HL-60 (cell line): ENCODE measurements around the gene DENND4C.
"Not testable (repeated sequence)": the region's sequence is repeated elsewhere in the genome, so short reads cannot be mapped to it uniquely, and the experiment has no call there.

Source experiments
- GABPA ChIP-seq: IDR thresholded peaks from 2 replicates; pipeline ENCODE4 v1.6.1; 2012; ENCODE audit warnings: low read depth
- POLR2AphosphoS5 ChIP-seq: IDR thresholded peaks from 2 replicates; pipeline ENCODE4 v1.6.1; 2012; ENCODE audit warnings: low read depth
- TF ChIP-seq, protein P1 (sequence below): IDR thresholded peaks from one replicate; pipeline ENCODE4 v1.5.1; 2011; ENCODE audit warnings: low read length, control low read depth, inconsistent platforms; ENCODE audit not compliant: insufficient read depth
- TF ChIP-seq, protein P2 (sequence below): IDR thresholded peaks from 2 replicates; pipeline ENCODE4 v1.6.1; 2012; ENCODE audit warnings: low read depth; ENCODE audit not compliant: insufficient replicate concordance

DNA sequence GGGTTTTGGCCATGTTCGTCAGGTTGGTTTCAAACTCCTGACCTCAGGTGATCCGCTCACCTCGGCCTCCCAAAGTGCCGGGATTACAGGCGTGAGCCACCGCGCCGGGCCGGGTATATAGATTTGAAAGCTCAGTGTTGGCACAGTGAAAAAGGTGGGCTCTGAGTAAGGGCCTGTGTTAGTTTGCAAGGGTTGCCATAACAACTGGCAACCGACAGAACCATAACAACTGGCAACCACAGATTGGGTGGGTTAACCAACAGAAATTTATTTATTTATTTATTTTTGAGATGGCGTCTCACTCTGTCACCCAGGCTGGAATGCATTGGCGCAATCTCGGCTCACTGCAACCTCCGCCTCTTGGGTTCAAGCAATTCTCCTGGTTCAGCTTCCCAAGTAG, 154.7 kb downstream of the DENND4C start:
- TF ChIP-seq, protein P1, sequence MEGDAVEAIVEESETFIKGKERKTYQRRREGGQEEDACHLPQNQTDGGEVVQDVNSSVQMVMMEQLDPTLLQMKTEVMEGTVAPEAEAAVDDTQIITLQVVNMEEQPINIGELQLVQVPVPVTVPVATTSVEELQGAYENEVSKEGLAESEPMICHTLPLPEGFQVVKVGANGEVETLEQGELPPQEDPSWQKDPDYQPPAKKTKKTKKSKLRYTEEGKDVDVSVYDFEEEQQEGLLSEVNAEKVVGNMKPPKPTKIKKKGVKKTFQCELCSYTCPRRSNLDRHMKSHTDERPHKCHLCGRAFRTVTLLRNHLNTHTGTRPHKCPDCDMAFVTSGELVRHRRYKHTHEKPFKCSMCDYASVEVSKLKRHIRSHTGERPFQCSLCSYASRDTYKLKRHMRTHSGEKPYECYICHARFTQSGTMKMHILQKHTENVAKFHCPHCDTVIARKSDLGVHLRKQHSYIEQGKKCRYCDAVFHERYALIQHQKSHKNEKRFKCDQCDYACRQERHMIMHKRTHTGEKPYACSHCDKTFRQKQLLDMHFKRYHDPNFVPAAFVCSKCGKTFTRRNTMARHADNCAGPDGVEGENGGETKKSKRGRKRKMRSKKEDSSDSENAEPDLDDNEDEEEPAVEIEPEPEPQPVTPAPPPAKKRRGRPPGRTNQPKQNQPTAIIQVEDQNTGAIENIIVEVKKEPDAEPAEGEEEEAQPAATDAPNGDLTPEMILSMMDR = not testable (repeated sequence)
- not testable (repeated sequence) for TF ChIP-seq POLR2AphosphoS5, GABPA
- TF ChIP-seq, protein P2, sequence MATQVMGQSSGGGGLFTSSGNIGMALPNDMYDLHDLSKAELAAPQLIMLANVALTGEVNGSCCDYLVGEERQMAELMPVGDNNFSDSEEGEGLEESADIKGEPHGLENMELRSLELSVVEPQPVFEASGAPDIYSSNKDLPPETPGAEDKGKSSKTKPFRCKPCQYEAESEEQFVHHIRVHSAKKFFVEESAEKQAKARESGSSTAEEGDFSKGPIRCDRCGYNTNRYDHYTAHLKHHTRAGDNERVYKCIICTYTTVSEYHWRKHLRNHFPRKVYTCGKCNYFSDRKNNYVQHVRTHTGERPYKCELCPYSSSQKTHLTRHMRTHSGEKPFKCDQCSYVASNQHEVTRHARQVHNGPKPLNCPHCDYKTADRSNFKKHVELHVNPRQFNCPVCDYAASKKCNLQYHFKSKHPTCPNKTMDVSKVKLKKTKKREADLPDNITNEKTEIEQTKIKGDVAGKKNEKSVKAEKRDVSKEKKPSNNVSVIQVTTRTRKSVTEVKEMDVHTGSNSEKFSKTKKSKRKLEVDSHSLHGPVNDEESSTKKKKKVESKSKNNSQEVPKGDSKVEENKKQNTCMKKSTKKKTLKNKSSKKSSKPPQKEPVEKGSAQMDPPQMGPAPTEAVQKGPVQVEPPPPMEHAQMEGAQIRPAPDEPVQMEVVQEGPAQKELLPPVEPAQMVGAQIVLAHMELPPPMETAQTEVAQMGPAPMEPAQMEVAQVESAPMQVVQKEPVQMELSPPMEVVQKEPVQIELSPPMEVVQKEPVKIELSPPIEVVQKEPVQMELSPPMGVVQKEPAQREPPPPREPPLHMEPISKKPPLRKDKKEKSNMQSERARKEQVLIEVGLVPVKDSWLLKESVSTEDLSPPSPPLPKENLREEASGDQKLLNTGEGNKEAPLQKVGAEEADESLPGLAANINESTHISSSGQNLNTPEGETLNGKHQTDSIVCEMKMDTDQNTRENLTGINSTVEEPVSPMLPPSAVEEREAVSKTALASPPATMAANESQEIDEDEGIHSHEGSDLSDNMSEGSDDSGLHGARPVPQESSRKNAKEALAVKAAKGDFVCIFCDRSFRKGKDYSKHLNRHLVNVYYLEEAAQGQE = not testable (repeated sequence)
